Measurements from ENCODE around the gene DBP. TPM values are rescaled to one million over a fixed set of nuclear protein-coding genes. Genes with fewer than 3 reads are reported as not detected.

DBP gene
- total and polyA plus RNA-seq, 2 of the 13 experiments (the other 11 are each of a cell fraction or from before 2014, with no cell fraction given): 1.7 to 5.8 TPM

DNA sequence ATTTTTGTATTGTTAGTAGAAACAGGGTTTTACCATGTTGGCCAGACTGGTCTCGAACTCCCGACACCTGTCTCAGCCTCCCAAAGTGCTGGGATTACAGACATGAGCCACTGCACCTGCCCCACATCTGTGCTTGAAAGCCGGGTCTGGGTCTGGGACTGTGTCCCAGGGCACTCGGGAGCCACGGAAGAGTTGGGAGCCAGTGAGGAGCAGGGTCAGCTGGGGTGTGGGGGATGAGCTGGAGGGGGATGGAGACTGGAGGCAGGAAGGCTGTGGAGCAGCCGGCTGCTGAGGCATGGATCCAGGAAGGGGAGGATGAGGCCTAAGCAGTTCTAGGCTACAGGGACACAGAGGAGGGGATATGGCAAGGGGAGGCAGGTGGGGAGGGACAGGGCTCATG lies 41.3 kb downstream of the DBP start:
- TF ChIP-seq, protein P1, sequence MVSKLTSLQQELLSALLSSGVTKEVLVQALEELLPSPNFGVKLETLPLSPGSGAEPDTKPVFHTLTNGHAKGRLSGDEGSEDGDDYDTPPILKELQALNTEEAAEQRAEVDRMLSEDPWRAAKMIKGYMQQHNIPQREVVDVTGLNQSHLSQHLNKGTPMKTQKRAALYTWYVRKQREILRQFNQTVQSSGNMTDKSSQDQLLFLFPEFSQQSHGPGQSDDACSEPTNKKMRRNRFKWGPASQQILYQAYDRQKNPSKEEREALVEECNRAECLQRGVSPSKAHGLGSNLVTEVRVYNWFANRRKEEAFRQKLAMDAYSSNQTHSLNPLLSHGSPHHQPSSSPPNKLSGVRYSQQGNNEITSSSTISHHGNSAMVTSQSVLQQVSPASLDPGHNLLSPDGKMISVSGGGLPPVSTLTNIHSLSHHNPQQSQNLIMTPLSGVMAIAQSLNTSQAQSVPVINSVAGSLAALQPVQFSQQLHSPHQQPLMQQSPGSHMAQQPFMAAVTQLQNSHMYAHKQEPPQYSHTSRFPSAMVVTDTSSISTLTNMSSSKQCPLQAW (CRISPR knock-in tag; IDR thresholded peaks at IDR 0.05): no peak
- no peak for TF ChIP-seq PLRG1 (conservative IDR thresholded peaks at IDR 0.05)
- no peak for TF ChIP-seq SMAD3 (CRISPR knock-in tag; IDR thresholded peaks at IDR 0.05)
- no peak for TF ChIP-seq ZNF30 (CRISPR knock-in tag; IDR thresholded peaks at IDR 0.05)
- no peak for TF ChIP-seq ZBTB21 (CRISPR knock-in tag; IDR thresholded peaks at IDR 0.05)
- TF ChIP-seq ZNF34 (CRISPR knock-in tag; IDR thresholded peaks at IDR 0.05; ENCODE audit: borderline replicate concordance): no peak
- no peak for TF ChIP-seq RFX1 (IDR thresholded peaks at IDR 0.05)
- TF ChIP-seq SMARCE1 (IDR thresholded peaks at IDR 0.05; ENCODE audit: borderline replicate concordance): no peak
- TF ChIP-seq, protein P2, sequence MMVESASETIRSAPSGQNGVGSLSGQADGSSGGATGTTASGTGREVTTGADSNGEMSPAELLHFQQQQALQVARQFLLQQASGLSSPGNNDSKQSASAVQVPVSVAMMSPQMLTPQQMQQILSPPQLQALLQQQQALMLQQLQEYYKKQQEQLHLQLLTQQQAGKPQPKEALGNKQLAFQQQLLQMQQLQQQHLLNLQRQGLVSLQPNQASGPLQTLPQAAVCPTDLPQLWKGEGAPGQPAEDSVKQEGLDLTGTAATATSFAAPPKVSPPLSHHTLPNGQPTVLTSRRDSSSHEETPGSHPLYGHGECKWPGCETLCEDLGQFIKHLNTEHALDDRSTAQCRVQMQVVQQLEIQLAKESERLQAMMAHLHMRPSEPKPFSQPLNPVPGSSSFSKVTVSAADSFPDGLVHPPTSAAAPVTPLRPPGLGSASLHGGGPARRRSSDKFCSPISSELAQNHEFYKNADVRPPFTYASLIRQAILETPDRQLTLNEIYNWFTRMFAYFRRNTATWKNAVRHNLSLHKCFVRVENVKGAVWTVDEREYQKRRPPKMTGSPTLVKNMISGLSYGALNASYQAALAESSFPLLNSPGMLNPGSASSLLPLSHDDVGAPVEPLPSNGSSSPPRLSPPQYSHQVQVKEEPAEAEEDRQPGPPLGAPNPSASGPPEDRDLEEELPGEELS (CRISPR knock-in tag; IDR thresholded peaks at IDR 0.05): no peak
- TF ChIP-seq, protein P3, sequence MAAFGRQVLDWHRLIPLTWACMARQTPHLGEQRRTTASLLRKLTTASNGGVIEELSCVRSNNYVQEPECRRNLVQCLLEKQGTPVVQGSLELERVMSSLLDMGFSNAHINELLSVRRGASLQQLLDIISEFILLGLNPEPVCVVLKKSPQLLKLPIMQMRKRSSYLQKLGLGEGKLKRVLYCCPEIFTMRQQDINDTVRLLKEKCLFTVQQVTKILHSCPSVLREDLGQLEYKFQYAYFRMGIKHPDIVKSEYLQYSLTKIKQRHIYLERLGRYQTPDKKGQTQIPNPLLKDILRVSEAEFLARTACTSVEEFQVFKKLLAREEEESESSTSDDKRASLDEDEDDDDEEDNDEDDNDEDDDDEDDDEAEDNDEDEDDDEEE (CRISPR knock-in tag; IDR thresholded peaks at IDR 0.05): no peak
- no peak for TF ChIP-seq ZNF3 (CRISPR knock-in tag; IDR thresholded peaks at IDR 0.05)
- no peak for TF ChIP-seq XRCC5 (optimal IDR thresholded peaks at IDR 0.05; ENCODE audit: low read length)
- TF ChIP-seq ZNF724P (CRISPR knock-in tag; IDR thresholded peaks at IDR 0.05; ENCODE audit: borderline replicate concordance): no peak
- TF ChIP-seq ZNF644 (CRISPR knock-in tag; IDR thresholded peaks at IDR 0.05; ENCODE audit: low read depth): no peak
- no peak for TF ChIP-seq ZFP82 (CRISPR knock-in tag; IDR thresholded peaks at IDR 0.05; ENCODE audit: borderline replicate concordance)
- TF ChIP-seq ZNF652 (CRISPR knock-in tag; IDR thresholded peaks at IDR 0.05; ENCODE audit: borderline replicate concordance, low read depth): no peak
- TF ChIP-seq HDAC1 (CRISPR knock-in tag; IDR thresholded peaks at IDR 0.05): no peak
- no peak for TF ChIP-seq TBP (CRISPR knock-in tag; IDR thresholded peaks at IDR 0.05)
- TF ChIP-seq, protein P4, sequence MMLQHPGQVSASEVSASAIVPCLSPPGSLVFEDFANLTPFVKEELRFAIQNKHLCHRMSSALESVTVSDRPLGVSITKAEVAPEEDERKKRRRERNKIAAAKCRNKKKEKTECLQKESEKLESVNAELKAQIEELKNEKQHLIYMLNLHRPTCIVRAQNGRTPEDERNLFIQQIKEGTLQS (CRISPR knock-in tag; IDR thresholded peaks at IDR 0.05): no peak
- H2AFZ ChIP-seq (ENCODE audit: low read length): no peak overlapping the region
- no peaks in the 10 kb centered on the region for H3K9me3 ChIP-seq (ENCODE audit: low read length)
- FAIRE-seq (no peak), ATAC-seq (no peak), DNase-seq (ENCODE audit: low spot score) (no peak)
- ChIA-PET POLR2A (no interaction called here), CTCF (ENCODE audit: low intra/inter-chr PET ratio, low total read pairs) (no interaction called here)
- no peaks in the 10 kb centered on the region for H3K79me2 ChIP-seq (ENCODE audit: insufficient read depth, low read length)
- no TSS peak for BruUV-seq (replicated peaks)
- peaks cover 0 to 12% of the 10 kb centered on the region in 2 experiments; a peak in 3 of 5 replicates for H3K27me3 ChIP-seq (ENCODE audit: control insufficient read depth in 1 of 2, insufficient read depth in 2 of 2, low read length in 2 of 2)
- no peak overlapping the region for H3K9ac ChIP-seq (ENCODE audit: insufficient read depth, low read depth, low read length)
- H4K20me1 ChIP-seq (ENCODE audit: insufficient read depth, low read length): no peaks in the 10 kb centered on the region
- H3K4me1 ChIP-seq (ENCODE audit: insufficient read depth, low read length): peaks cover 8% of the 10 kb centered on the region; the same call in 1 of the 2 replicates
- H3K4me3 ChIP-seq (replicated peaks in 1 of 3; ENCODE audit: insufficient read depth in 1 of 3, low read depth in 2 of 3, low read length in 3 of 3): no peak overlapping the region
- H3K36me3 ChIP-seq (replicated peaks in 1 of 2; ENCODE audit: control insufficient read depth in 1 of 2, insufficient read depth in 2 of 2, low read length in 2 of 2): no peaks in the 10 kb centered on the region
- 34% methylated on average over 6 of the region's 6 CpGs for WGBS (ENCODE audit: low lambda C conversion rate)
- no peak overlapping the region for H3K27ac ChIP-seq (ENCODE audit: extremely low read length, insufficient read depth, low read length)
- intact Hi-C loops (cut with micrococcal nuclease; ENCODE audit: unreplicated experiment): no loop called here
- in situ Hi-C loops (cut with HindIII; ENCODE audit: extremely low pct_ligation_motif_present, low pct_unique_long_range_greater_than_20kb): no loop called here
- no peak overlapping the region for H3K4me2 ChIP-seq (ENCODE audit: low read depth, low read length)

All from HepG2 (cell line).